ENCODE measurements around the gene UBAP1L.
"Not testable (repeated sequence)": the region's sequence is repeated elsewhere in the genome, so short reads cannot be mapped to it uniquely, and the experiment has no call there.

The UBAP1L gene

GRCh38 chr15:65146438-65146837 lies 31.4 kb upstream of the UBAP1L start:
- Histone ChIP-seq H3K4me3 (ENCODE audit: low read length, poor library complexity, severe bottlenecking) (no peak overlapping the region), H3K9ac (ENCODE audit: low read depth, low read length, poor library complexity, severe bottlenecking) (no peak overlapping the region), H3F3A (ENCODE audit: low read depth) (no peaks in the 10 kb centered on the region), H3K4me2 (ENCODE audit: low read depth, low read length, poor library complexity, severe bottlenecking) (no peak overlapping the region), H3K9me3 (ENCODE audit: insufficient read depth, low read depth, low read length) (no peaks in the 10 kb centered on the region), H3K9me2 (replicated peaks; ENCODE audit: low read depth, low read length) (no peaks in the 10 kb centered on the region), H2AFZ (ENCODE audit: low read length) (no peak overlapping the region), H3K79me2 (ENCODE audit: insufficient read depth, low read length) (no peaks in the 10 kb centered on the region), H3K4me1 (ENCODE audit: insufficient read depth, low read length, poor library complexity, severe bottlenecking) (no peaks in the 10 kb centered on the region), H3K36me3 (ENCODE audit: insufficient read depth, low read length) (peaks cover 32% of the 10 kb centered on the region; the same call in 1 of the 2 replicates), H3K27me3 (ENCODE audit: insufficient read depth, low read length, poor library complexity, severe bottlenecking) (no peaks in the 10 kb centered on the region), H4K20me1 (ENCODE audit: insufficient read depth, low read length, poor library complexity, severe bottlenecking) (no peaks in the 10 kb centered on the region)
- TF ChIP-seq EZH2phosphoT487 (IDR thresholded peaks at IDR 0.05; ENCODE audit: borderline replicate concordance), result no peak
- no peak for TF ChIP-seq CTCF (conservative IDR thresholded peaks at IDR 0.05; ENCODE audit: low read length)

- H3K4me3 ChIP-seq (ENCODE audit: low read length, poor library complexity, severe bottlenecking); H3K79me2 ChIP-seq (ENCODE audit: insufficient read depth, low read length): not testable (repeated sequence)
Measured at GRCh38 chr15:65138631-65139030, 23.6 kb upstream of the UBAP1L start.

GRCh38 chr15:65137893-65138292 lies 22.9 kb upstream of the UBAP1L start:
- H3K4me3 ChIP-seq (ENCODE audit: low read length, poor library complexity, severe bottlenecking); H3K9me3 ChIP-seq (ENCODE audit: insufficient read depth, low read depth, low read length); H4K20me1 ChIP-seq (ENCODE audit: insufficient read depth, low read length, poor library complexity, severe bottlenecking): not testable (repeated sequence)

More at GRCh38 chr15:65138631-65139030, 23.6 kb upstream of the UBAP1L start:
- not testable (repeated sequence) for H3K9me3 ChIP-seq (ENCODE audit: insufficient read depth, low read depth, low read length); H3K9ac ChIP-seq (ENCODE audit: low read depth, low read length, poor library complexity, severe bottlenecking); H3K36me3 ChIP-seq (ENCODE audit: insufficient read depth, low read length); H3K4me1 ChIP-seq (ENCODE audit: insufficient read depth, low read length, poor library complexity, severe bottlenecking); H4K20me1 ChIP-seq (ENCODE audit: insufficient read depth, low read length, poor library complexity, severe bottlenecking); H3K27me3 ChIP-seq (ENCODE audit: insufficient read depth, low read length, poor library complexity, severe bottlenecking); H3K9me2 ChIP-seq (replicated peaks; ENCODE audit: low read depth, low read length); H3K4me2 ChIP-seq (ENCODE audit: low read depth, low read length, poor library complexity, severe bottlenecking); H2AFZ ChIP-seq (ENCODE audit: low read length); H3F3A ChIP-seq (ENCODE audit: low read depth)

GRCh38 chr15:65137089-65137488 lies 22.1 kb upstream of the UBAP1L start:
- not testable (repeated sequence) for H4K20me1 ChIP-seq (ENCODE audit: insufficient read depth, low read length, poor library complexity, severe bottlenecking); H3K9me3 ChIP-seq (ENCODE audit: insufficient read depth, low read depth, low read length); H3F3A ChIP-seq (ENCODE audit: low read depth); H3K9ac ChIP-seq (ENCODE audit: low read depth, low read length, poor library complexity, severe bottlenecking); H3K4me2 ChIP-seq (ENCODE audit: low read depth, low read length, poor library complexity, severe bottlenecking); H3K9me2 ChIP-seq (replicated peaks; ENCODE audit: low read depth, low read length); H3K4me3 ChIP-seq (ENCODE audit: low read length, poor library complexity, severe bottlenecking); H3K36me3 ChIP-seq (ENCODE audit: insufficient read depth, low read length); H2AFZ ChIP-seq (ENCODE audit: low read length); H3K4me1 ChIP-seq (ENCODE audit: insufficient read depth, low read length, poor library complexity, severe bottlenecking); H3K27me3 ChIP-seq (ENCODE audit: insufficient read depth, low read length, poor library complexity, severe bottlenecking)
- H3K79me2 ChIP-seq (ENCODE audit: insufficient read depth, low read length), result peaks cover 17% of the 10 kb centered on the region

More at GRCh38 chr15:65137893-65138292, 22.9 kb upstream of the UBAP1L start:
- H3K9me2 ChIP-seq (replicated peaks; ENCODE audit: low read depth, low read length); H3K4me1 ChIP-seq (ENCODE audit: insufficient read depth, low read length, poor library complexity, severe bottlenecking); H3F3A ChIP-seq (ENCODE audit: low read depth); H3K27me3 ChIP-seq (ENCODE audit: insufficient read depth, low read length, poor library complexity, severe bottlenecking); H3K9ac ChIP-seq (ENCODE audit: low read depth, low read length, poor library complexity, severe bottlenecking); H3K79me2 ChIP-seq (ENCODE audit: insufficient read depth, low read length); H3K36me3 ChIP-seq (ENCODE audit: insufficient read depth, low read length); H3K4me2 ChIP-seq (ENCODE audit: low read depth, low read length, poor library complexity, severe bottlenecking); H2AFZ ChIP-seq (ENCODE audit: low read length): not testable (repeated sequence)

- Histone ChIP-seq H3K36me3 (ENCODE audit: insufficient read depth, low read length) (0 out of 2 replicates have a peak, but pooled peaks cover 2% of the 10 kb centered on the region), H3K9me3 (ENCODE audit: insufficient read depth, low read depth, low read length) (no peaks in the 10 kb centered on the region), H3K4me1 (ENCODE audit: insufficient read depth, low read length, poor library complexity, severe bottlenecking) (peaks cover 18% of the 10 kb centered on the region), H3K79me2 (ENCODE audit: insufficient read depth, low read length) (peaks cover 40% of the 10 kb centered on the region), H3K27me3 (ENCODE audit: insufficient read depth, low read length, poor library complexity, severe bottlenecking) (no peaks in the 10 kb centered on the region), H3K4me3 (ENCODE audit: low read length, poor library complexity, severe bottlenecking) (peak overlapping the region; percentile 83), H3K9me2 (replicated peaks; ENCODE audit: low read depth, low read length) (no peaks in the 10 kb centered on the region), H3F3A (ENCODE audit: low read depth) (no peaks in the 10 kb centered on the region), H4K20me1 (ENCODE audit: insufficient read depth, low read length, poor library complexity, severe bottlenecking) (peaks cover 21% of the 10 kb centered on the region), H3K9ac (ENCODE audit: low read depth, low read length, poor library complexity, severe bottlenecking) (peak overlapping the region; percentile 79), H2AFZ (ENCODE audit: low read length) (no peak overlapping the region), H3K4me2 (ENCODE audit: low read depth, low read length, poor library complexity, severe bottlenecking) (peak overlapping the region; percentile 85)
- TF ChIP-seq CTCF (conservative IDR thresholded peaks at IDR 0.05; ENCODE audit: low read length) (no peak), EZH2phosphoT487 (IDR thresholded peaks at IDR 0.05; ENCODE audit: borderline replicate concordance) (no peak)
Measured at GRCh38 chr15:65134538-65134937, 19.5 kb upstream of the UBAP1L start.
